ENCODE data around the gene GPD1L.

GPD1L gene

DNA sequence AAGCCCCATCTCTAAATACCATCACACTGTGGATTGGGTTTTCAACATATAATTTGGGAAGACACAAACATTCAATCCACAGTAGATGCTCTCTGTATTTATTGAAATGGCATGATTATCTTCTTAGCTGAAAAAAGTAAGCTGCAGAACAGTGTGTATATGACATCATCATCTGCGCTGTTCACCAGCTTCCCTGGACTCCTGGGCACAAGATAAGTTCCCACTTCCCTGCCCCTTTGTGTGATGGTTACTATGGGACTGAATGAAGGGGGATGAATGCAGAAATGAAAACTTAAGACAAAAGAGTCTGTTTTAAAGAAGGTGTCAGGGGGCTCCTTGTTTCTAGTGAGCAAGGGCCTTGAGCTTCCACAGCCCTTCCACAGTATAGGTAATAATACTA lies 20.0 kb upstream of the GPD1L start:
- Histone ChIP-seq H3K4me1 (no peaks in the 10 kb centered on the region), H3K36me3 (no peaks in the 10 kb centered on the region), H3K27me3 (no peaks in the 10 kb centered on the region), H3K4me3 (ENCODE audit: low read depth, low read length) (no peak overlapping the region), H3K9me3 (no peaks in the 10 kb centered on the region)
- TF ChIP-seq, protein P1, sequence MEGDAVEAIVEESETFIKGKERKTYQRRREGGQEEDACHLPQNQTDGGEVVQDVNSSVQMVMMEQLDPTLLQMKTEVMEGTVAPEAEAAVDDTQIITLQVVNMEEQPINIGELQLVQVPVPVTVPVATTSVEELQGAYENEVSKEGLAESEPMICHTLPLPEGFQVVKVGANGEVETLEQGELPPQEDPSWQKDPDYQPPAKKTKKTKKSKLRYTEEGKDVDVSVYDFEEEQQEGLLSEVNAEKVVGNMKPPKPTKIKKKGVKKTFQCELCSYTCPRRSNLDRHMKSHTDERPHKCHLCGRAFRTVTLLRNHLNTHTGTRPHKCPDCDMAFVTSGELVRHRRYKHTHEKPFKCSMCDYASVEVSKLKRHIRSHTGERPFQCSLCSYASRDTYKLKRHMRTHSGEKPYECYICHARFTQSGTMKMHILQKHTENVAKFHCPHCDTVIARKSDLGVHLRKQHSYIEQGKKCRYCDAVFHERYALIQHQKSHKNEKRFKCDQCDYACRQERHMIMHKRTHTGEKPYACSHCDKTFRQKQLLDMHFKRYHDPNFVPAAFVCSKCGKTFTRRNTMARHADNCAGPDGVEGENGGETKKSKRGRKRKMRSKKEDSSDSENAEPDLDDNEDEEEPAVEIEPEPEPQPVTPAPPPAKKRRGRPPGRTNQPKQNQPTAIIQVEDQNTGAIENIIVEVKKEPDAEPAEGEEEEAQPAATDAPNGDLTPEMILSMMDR (IDR thresholded peaks at IDR 0.05; ENCODE audit: low read depth, low read length) = no peak
- no peak for DNase-seq

DNA sequence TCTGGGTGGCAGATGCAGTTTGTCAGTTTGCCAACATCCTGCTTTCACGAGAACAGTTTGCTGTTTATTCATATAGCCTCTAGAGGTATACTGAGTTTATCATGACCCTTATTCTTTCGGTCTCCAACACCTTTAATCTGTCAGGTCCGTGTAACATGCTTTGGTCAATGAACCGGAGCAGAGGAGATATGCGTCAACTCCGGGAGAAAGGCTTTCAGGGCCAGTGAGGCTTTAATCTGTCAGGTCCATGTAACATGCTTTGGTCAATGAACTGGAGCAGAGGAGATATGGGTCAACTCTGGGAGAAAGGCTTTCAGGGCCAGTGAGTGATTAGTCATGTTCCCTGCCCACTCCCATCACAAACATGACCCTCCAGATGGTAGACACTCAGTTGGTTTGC lies 16.9 kb upstream of the GPD1L start:
- Histone ChIP-seq H3K4me1 (no peaks in the 10 kb centered on the region), H3K4me3 (ENCODE audit: low read depth, low read length) (no peak overlapping the region), H3K27me3 (no peaks in the 10 kb centered on the region), H3K36me3 (no peaks in the 10 kb centered on the region), H3K9me3 (no peaks in the 10 kb centered on the region)
- TF ChIP-seq, protein P1 (IDR thresholded peaks at IDR 0.05; ENCODE audit: low read depth, low read length) = no peak
- no peak for DNase-seq

DNA sequence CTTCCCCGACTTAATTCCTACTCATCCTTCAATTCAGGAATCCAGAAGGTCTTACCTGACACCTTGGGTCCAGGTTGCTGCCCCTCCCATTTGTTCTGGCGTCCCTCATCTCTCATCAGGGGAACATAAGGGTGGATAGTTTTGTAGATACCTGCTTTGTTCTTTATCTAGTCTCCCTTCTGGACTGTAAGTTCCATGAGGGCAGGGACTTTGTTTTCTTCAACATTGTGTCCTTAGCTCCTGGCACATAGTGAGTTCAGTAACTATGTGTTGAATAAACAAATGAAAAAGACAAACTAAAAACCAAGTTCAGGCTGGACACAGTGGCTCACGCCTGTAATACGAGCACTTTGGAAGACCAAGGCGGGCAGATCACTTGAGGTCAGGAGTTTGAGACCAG lies 13.2 kb upstream of the GPD1L start:
- no peak for DNase-seq
- H3K36me3 ChIP-seq = no peaks in the 10 kb centered on the region
- H3K4me3 ChIP-seq (ENCODE audit: low read depth, low read length) = no peak overlapping the region
- TF ChIP-seq, protein P1 (IDR thresholded peaks at IDR 0.05; ENCODE audit: low read depth, low read length) = no peak
- H3K9me3 ChIP-seq = no peaks in the 10 kb centered on the region
- no peaks in the 10 kb centered on the region for H3K27me3 ChIP-seq
- no peaks in the 10 kb centered on the region for H3K4me1 ChIP-seq

DNA sequence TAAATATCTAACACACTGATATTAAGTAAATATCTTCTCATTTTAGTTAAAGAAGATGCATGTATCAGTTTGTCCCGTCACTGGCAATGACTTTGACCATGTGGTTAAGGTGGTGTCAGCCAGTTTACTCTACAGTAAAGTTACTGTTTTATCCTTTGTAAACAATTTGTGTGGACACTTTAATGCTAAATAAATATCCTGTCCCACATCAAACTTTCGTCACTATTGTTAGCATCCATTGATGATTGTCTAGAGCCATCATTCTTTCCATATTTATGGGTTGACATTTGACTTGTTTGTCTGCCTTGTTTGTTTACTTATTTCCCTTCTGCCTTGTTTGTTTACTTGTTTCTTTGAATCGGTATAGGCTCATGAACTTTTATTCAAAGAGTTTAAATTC lies 11.0 kb upstream of the GPD1L start:
- TF ChIP-seq, protein P1 (IDR thresholded peaks at IDR 0.05; ENCODE audit: low read depth, low read length) = no peak
- Histone ChIP-seq H3K27me3 (no peaks in the 10 kb centered on the region), H3K4me3 (ENCODE audit: low read depth, low read length) (no peak overlapping the region), H3K9me3 (no peaks in the 10 kb centered on the region), H3K4me1 (no peaks in the 10 kb centered on the region), H3K36me3 (no peaks in the 10 kb centered on the region)
- DNase-seq = no peak

DNA sequence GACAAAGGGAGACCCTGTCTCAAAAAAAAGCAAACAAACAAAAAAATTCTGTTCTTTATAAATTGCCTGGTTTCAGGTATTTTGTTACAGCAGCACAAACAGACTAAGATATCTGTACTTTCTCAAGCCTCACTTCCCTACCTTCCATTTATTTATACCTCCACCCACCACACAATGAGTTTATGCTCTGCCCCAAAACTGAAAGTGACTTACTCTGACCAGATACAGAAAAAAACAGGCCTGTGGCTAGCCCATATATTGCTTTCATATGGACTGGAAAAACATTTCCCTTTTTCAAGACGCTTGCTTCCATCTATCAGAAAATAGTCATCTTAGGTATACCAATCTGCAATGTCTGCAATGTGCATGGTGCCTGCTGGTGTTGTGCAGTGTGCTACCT lies 8.7 kb upstream of the GPD1L start:
- TF ChIP-seq, protein P1 (IDR thresholded peaks at IDR 0.05; ENCODE audit: low read depth, low read length) = no peak
- Histone ChIP-seq H3K4me3 (ENCODE audit: low read depth, low read length) (no peak overlapping the region), H3K4me1 (no peaks in the 10 kb centered on the region), H3K9me3 (no peaks in the 10 kb centered on the region), H3K27me3 (no peaks in the 10 kb centered on the region), H3K36me3 (no peaks in the 10 kb centered on the region)
- no peak for DNase-seq

DNA sequence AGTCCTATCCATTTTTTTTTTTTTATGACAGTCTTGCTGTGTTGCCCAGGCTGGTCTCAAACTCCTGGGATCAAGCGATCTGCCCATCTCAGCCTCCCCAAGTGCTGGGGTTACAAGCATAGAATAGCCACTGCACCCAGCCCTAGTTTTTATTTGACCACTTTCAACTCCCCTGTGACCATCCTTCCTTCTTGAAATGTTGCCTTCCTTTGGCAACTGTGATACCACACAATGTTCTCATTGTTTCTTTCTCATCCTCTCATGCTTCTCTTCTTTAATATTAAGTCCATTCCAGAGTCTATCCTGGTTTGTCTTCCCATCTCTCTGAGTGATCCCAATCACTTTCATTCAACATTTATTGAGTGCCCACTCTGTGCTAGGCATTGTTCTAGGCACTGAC lies 7.9 kb upstream of the GPD1L start:
- Histone ChIP-seq H3K4me3 (ENCODE audit: low read depth, low read length) (no peak overlapping the region), H3K9me3 (no peaks in the 10 kb centered on the region), H3K4me1 (no peaks in the 10 kb centered on the region), H3K27me3 (no peaks in the 10 kb centered on the region), H3K36me3 (no peaks in the 10 kb centered on the region)
- TF ChIP-seq, protein P1 (IDR thresholded peaks at IDR 0.05; ENCODE audit: low read depth, low read length) = no peak
- no peak for DNase-seq

Measured in BE2C (cell line).